ENCODE measurements around the gene USP12.
"Not testable (repeated sequence)": the region's sequence is repeated elsewhere in the genome, so short reads cannot be mapped to it uniquely, and the experiment has no call there.

The USP12 gene

DNA sequence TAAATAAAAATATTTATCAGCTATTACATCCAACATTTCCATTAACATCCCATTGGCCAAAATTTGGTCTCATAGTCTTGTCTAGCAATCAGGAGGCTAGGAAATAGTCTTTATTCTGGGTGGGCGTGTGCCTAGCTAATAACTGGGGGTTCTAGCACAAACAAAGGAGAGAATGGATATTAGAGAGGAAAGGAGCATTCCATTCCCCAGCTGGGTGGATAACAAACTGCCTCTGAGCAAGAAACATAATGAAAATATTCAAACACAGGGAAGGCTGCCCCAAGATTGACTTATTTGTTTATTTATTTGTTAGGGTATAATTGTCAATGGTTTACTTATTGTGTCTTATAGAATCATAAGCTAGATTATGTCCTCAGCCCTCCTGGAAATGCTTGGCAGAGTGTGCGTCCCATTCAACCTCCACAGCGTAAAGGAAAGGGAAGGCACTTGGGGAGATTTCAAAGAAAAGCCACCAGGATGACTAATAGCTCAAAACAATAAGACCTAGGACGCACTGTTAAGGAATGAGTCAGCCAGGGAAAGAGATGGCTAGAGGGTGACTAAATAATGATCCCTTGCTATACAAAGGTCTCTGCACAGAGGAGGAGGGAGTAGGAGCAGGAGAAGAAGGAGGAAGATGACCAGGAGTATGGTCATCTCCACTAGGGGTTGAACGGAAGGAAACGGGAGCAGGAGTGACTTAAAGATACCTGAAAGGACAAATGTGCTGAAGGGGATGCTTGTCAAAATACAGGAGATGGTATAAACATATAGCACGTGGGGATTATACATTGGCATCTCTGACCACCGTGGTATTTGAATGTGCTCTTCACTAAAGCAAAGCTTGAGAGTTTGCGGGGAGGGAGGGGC lies 23.5 kb upstream of the USP12 start:
- TF ChIP-seq, protein P1, sequence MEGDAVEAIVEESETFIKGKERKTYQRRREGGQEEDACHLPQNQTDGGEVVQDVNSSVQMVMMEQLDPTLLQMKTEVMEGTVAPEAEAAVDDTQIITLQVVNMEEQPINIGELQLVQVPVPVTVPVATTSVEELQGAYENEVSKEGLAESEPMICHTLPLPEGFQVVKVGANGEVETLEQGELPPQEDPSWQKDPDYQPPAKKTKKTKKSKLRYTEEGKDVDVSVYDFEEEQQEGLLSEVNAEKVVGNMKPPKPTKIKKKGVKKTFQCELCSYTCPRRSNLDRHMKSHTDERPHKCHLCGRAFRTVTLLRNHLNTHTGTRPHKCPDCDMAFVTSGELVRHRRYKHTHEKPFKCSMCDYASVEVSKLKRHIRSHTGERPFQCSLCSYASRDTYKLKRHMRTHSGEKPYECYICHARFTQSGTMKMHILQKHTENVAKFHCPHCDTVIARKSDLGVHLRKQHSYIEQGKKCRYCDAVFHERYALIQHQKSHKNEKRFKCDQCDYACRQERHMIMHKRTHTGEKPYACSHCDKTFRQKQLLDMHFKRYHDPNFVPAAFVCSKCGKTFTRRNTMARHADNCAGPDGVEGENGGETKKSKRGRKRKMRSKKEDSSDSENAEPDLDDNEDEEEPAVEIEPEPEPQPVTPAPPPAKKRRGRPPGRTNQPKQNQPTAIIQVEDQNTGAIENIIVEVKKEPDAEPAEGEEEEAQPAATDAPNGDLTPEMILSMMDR (IDR thresholded peaks at IDR 0.05; ENCODE audit: low read depth, low read length), result no peak
- H3K4me3 ChIP-seq (ENCODE audit: low read depth, low read length), result no peak overlapping the region
- in situ Hi-C loops (cut with HindIII; ENCODE audit: low sequenced_read_pairs), result no loop called here
- DNase-seq (ENCODE audit: low read depth, low spot score), result peak; percentile 93

DNA sequence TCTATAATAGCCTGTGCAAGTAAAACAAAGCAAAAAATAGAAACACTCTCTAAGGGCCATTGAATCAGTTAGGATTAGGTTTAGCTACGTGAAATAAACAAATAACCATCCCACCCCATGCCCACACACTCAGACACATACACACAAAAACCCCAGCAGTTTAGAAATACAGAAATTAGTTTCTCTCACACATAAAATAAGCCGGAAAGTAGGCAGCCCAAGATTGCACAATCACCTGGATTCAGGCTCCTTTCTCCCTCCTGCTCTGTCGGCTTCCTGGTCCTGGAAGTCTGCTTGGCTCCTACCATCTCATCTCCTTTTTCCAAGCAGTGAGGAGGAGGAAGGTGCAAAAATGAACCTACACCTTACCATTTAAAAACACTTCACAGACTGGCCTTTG lies 22.6 kb upstream of the USP12 start:
- DNase-seq (ENCODE audit: low read depth, low spot score), result no peak
- TF ChIP-seq, protein P1 (IDR thresholded peaks at IDR 0.05; ENCODE audit: low read depth, low read length), result no peak
- in situ Hi-C loops (cut with HindIII; ENCODE audit: low sequenced_read_pairs), result no loop called here
- no peak overlapping the region for H3K4me3 ChIP-seq (ENCODE audit: low read depth, low read length)

DNA sequence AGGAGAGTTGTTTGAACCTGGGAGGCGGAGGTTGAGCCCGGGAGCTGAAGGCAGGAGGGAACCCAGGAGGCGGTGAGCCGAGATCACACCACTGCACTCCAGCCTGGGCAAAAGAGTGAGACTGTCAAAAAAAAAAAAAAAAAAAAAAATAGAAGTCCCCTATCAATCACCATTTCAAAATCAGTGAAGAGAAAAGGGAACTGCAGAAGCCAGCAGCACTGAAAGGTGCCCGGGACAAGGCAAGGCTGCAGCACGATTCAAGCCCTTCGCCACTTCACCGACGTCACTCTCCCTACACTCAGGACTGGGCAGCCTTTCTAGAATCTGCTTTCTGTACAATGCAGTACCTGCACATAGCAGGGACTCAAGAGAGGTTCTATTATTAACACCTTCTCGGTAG lies 21.9 kb upstream of the USP12 start:
- TF ChIP-seq, protein P1 (IDR thresholded peaks at IDR 0.05; ENCODE audit: low read depth, low read length), result no peak

GRCh38 chr13:27192973-27193372 lies 21.4 kb upstream of the USP12 start:
- in situ Hi-C loops (cut with HindIII; ENCODE audit: low sequenced_read_pairs), result no loop called here
- no peak overlapping the region for H3K4me3 ChIP-seq (ENCODE audit: low read depth, low read length)
- no peak for DNase-seq (ENCODE audit: low read depth, low spot score)
- TF ChIP-seq, protein P1 (IDR thresholded peaks at IDR 0.05; ENCODE audit: low read depth, low read length), result no peak

More for the DNA sequence above, 21.9 kb upstream of the USP12 start:
- no peak overlapping the region for H3K4me3 ChIP-seq (ENCODE audit: low read depth, low read length)
- DNase-seq (ENCODE audit: low read depth, low spot score), result no peak
- in situ Hi-C loops (cut with HindIII; ENCODE audit: low sequenced_read_pairs), result no loop called here

- H3K4me3 ChIP-seq (ENCODE audit: low read depth, low read length); in situ Hi-C loops (cut with HindIII; ENCODE audit: low sequenced_read_pairs); DNase-seq (ENCODE audit: low read depth, low spot score): not testable (repeated sequence)
Measured at GRCh38 chr13:27192367-27192766, 20.8 kb upstream of the USP12 start.

GRCh38 chr13:27189192-27189591 lies 17.6 kb upstream of the USP12 start:
- in situ Hi-C loops (cut with HindIII; ENCODE audit: low sequenced_read_pairs), result no loop called here
- no peak overlapping the region for H3K4me3 ChIP-seq (ENCODE audit: low read depth, low read length)
- TF ChIP-seq, protein P1 (IDR thresholded peaks at IDR 0.05; ENCODE audit: low read depth, low read length), result no peak
- no peak for DNase-seq (ENCODE audit: low read depth, low spot score)

DNA sequence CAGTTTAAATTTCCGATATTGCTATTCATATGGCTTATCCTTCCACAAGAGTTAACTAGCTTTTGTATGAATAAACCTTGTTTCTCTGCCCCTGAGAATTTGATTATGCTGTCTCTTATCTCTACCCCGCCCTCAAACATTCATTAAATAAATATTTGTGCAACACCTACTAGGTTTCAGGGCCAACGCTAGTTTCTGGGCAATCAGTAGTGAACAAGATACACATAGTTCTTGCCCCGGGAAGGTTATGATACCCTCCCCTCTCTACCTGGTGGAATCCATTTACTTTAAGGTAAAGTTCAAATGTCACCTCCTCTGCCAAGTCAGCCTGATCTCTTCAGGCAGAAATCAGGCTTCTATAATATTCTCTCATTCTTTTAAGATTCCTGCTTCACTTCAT lies 16.6 kb upstream of the USP12 start:
- H3K4me3 ChIP-seq (ENCODE audit: low read depth, low read length), result no peak overlapping the region
- DNase-seq (ENCODE audit: low read depth, low spot score), result no peak
- TF ChIP-seq, protein P1 (IDR thresholded peaks at IDR 0.05; ENCODE audit: low read depth, low read length), result no peak
- in situ Hi-C loops (cut with HindIII; ENCODE audit: low sequenced_read_pairs), result no loop called here
